GM13976 (cell line): ENCODE data around the gene SLC51B.

ENCODE experiments used
- DNase-seq: peaks from one replicate; pipeline ENCODE4 v3.0.0; 2012; ENCODE audit warnings: low spot score
- CTCF ChIP-seq: IDR thresholded peaks from 2 replicates; pipeline ENCODE4 v1.5.1; 2012; ENCODE audit warnings: borderline replicate concordance, mild to moderate bottlenecking; ENCODE audit not compliant: insufficient read depth; ENCODE audit errors: extremely low read depth, missing control alignments, control extremely low read depth
- in situ Hi-C: fragments of 300-500 bp; cut with MboI; formaldehyde crosslinking; loops from one replicate; pipeline ENCODE4 v1.12.0; 2022; ENCODE audit warnings: low sequenced_read_pairs, mixed read lengths, inconsistent platforms; ENCODE audit not compliant: unreplicated experiment

Gene SLC51B

GRCh38 chr15:65076486-65077290 is 31.5 kb downstream of the SLC51B start, which contains the start of gene KBTBD13:
Gene KBTBD13 (plus strand): TSS chr15:65076746. CDS start chr15:65076816, 70 bp downstream.
- TF ChIP-seq CTCF, result no peak
- DNase-seq, result no peak
- in situ Hi-C loops, result no loop called here

DNA sequence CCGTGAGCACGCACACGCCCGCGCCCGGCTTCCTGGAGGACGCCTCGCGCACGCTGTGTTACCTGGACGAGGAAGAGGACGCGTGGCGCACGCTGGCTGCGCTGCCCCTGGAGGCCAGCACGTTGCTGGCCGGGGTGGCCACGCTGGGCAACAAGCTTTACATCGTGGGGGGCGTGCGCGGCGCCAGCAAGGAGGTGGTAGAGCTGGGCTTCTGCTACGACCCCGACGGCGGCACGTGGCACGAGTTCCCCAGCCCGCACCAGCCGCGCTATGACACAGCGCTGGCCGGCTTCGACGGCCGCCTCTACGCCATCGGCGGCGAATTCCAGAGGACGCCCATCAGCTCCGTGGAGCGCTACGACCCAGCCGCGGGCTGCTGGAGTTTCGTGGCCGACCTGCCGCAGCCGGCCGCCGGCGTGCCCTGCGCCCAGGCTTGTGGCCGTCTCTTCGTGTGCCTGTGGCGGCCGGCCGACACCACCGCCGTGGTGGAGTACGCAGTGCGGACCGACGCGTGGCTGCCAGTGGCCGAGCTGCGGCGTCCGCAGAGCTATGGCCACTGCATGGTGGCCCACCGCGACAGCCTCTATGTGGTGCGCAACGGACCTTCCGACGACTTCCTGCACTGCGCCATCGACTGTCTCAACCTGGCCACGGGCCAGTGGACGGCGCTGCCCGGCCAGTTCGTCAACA is 32.2 kb downstream of the SLC51B start:
- in situ Hi-C loops, result no loop called here
- TF ChIP-seq CTCF, result no peak
- no peak for DNase-seq

- peak; percentile 70 for TF ChIP-seq CTCF
- in situ Hi-C loops, result no loop called here
- peak; percentile 73 for DNase-seq
Observed at GRCh38 chr15:65077981-65078352, 32.8 kb downstream of the SLC51B start.

- in situ Hi-C loops, result no loop called here
- DNase-seq, result no peak
- TF ChIP-seq CTCF, result no peak
Observed at GRCh38 chr15:65079580-65079979, 34.4 kb downstream of the SLC51B start.

GRCh38 chr15:65081270-65081669 is 36.1 kb downstream of the SLC51B start:
- no peak for DNase-seq
- in situ Hi-C loops, result no loop called here
- TF ChIP-seq CTCF, result no peak

GRCh38 chr15:65081758-65082157 is 36.6 kb downstream of the SLC51B start:
- in situ Hi-C loops, result no loop called here
- DNase-seq, result no peak
- no peak for TF ChIP-seq CTCF
